ENCODE results near the gene WDR27.

DNA sequence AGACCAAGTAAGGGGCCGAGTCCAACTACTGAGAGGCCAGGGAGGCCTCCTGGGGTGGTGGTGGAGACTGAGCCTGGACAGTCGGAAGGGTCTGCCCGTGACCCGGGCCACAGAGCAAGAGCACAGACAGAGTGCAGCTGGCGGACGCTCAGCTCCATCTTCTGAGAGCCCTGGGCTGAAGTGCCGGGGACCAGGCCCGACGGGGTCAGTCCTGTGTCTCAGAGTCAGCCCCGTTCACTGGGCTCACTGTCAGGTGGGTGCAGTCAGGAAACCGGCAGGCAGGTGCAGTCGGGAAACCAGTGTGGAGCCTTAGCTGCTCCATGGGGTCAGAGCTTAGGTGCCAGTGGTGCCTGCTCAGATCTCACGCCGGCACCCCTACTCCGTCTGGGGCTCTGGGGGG lies 76.5 kb downstream of the WDR27 start:
- TF ChIP-seq, protein P1, sequence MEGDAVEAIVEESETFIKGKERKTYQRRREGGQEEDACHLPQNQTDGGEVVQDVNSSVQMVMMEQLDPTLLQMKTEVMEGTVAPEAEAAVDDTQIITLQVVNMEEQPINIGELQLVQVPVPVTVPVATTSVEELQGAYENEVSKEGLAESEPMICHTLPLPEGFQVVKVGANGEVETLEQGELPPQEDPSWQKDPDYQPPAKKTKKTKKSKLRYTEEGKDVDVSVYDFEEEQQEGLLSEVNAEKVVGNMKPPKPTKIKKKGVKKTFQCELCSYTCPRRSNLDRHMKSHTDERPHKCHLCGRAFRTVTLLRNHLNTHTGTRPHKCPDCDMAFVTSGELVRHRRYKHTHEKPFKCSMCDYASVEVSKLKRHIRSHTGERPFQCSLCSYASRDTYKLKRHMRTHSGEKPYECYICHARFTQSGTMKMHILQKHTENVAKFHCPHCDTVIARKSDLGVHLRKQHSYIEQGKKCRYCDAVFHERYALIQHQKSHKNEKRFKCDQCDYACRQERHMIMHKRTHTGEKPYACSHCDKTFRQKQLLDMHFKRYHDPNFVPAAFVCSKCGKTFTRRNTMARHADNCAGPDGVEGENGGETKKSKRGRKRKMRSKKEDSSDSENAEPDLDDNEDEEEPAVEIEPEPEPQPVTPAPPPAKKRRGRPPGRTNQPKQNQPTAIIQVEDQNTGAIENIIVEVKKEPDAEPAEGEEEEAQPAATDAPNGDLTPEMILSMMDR (IDR thresholded peaks at IDR 0.05), result no peak
- no peak for TF ChIP-seq POLR2AphosphoS5 (IDR thresholded peaks at IDR 0.05; ENCODE audit: insufficient read depth in 1 of 2, low read depth in 1 of 2)
